ENCODE measurements around the gene NACC2. TPM values are rescaled to one million over a fixed set of nuclear protein-coding genes. Genes with fewer than 3 reads are reported as not detected.
"Not testable (repeated sequence)": the region's sequence is repeated elsewhere in the genome, so short reads cannot be mapped to it uniquely, and the experiment has no call there.

The NACC2 gene
- total and polyA plus RNA-seq, 9 of the 15 experiments (the other 6 are each of a cell fraction or from before 2014, with no cell fraction given): 0.70 to 25.1 (median 5.6) TPM

GRCh38 chr9:136026943-136027289, 68.2 kb downstream of the NACC2 start:
- H3K9me1 ChIP-seq (ENCODE audit: control insufficient read depth, insufficient read depth, low read length); ATAC-seq; FAIRE-seq; H3K4me2 ChIP-seq (ENCODE audit: insufficient read depth, low read length); H3K27me3 ChIP-seq (ENCODE audit: control insufficient read depth in 2 of 2, insufficient read depth in 2 of 2, low read length in 2 of 2); in situ Hi-C loops (cut with MboI); H2AFZ ChIP-seq (ENCODE audit: low read depth, low read length); POLR2A ChIA-PET; H3K9ac ChIP-seq (ENCODE audit: insufficient read depth in 1 of 2, low read depth in 2 of 2, low read length in 2 of 2); H3K27ac ChIP-seq (ENCODE audit: extremely low read depth, low read depth, low read length); DNase-seq (ENCODE audit: extremely low read depth in 1 of 4, low spot score in 3 of 4); BruUV-seq (replicated peaks); CTCF ChIA-PET (ENCODE audit: low intra/inter-chr PET ratio); H3K4me3 ChIP-seq; intact Hi-C loops (cut with micrococcal nuclease); H4K20me1 ChIP-seq (replicated peaks; ENCODE audit: control insufficient read depth, insufficient read depth, low read length); H3K9me3 ChIP-seq (replicated peaks; ENCODE audit: control insufficient read depth, insufficient read depth, low read depth, low read length): not testable (repeated sequence)
- H3K79me2 ChIP-seq (ENCODE audit: control insufficient read depth, insufficient read depth, low read length): peaks cover 19% of the 10 kb centered on the region
- peaks cover 42% of the 10 kb centered on the region; the same call in 2 of the 3 replicates for H3K36me3 ChIP-seq (ENCODE audit: control insufficient read depth, insufficient read depth, low read length)
- H3K4me1 ChIP-seq (replicated peaks in 1 of 2; ENCODE audit: control insufficient read depth in 2 of 2, insufficient read depth in 2 of 2, low read length in 2 of 2): peaks cover 0 to 20% of the 10 kb centered on the region in 2 experiments; a peak in 2 of 5 replicates
- WGBS (ENCODE audit: insufficient coverage, low coverage, missing lambda C conversion rate): 77% methylated on average over 8 of the region's 8 CpGs

GRCh38 chr9:136026266-136026942, 68.7 kb downstream of the NACC2 start:
- ATAC-seq: no peak
- no peak for DNase-seq (ENCODE audit: extremely low read depth in 1 of 4, low spot score in 3 of 4)
- WGBS (ENCODE audit: insufficient coverage, low coverage, missing lambda C conversion rate): 59% methylated on average over 7 of the region's 8 CpGs
- intact Hi-C loops (cut with micrococcal nuclease): no loop called here
- Histone ChIP-seq H3K9me1 (ENCODE audit: control insufficient read depth, insufficient read depth, low read length) (no peaks in the 10 kb centered on the region), H3K36me3 (ENCODE audit: control insufficient read depth, insufficient read depth, low read length) (peaks cover 42% of the 10 kb centered on the region; the same call in 2 of the 3 replicates), H3K4me1 (replicated peaks in 1 of 2; ENCODE audit: control insufficient read depth in 2 of 2, insufficient read depth in 2 of 2, low read length in 2 of 2) (peaks cover 0 to 21% of the 10 kb centered on the region in 2 experiments; a peak in 2 of 5 replicates), H3K4me3 (no peak overlapping the region), H3K9me3 (replicated peaks; ENCODE audit: control insufficient read depth, insufficient read depth, low read depth, low read length) (peaks cover 6% of the 10 kb centered on the region), H2AFZ (ENCODE audit: low read depth, low read length) (no peak overlapping the region), H3K79me2 (ENCODE audit: control insufficient read depth, insufficient read depth, low read length) (peaks cover 22% of the 10 kb centered on the region), H3K4me2 (ENCODE audit: insufficient read depth, low read length) (no peak overlapping the region), H3K27ac (ENCODE audit: extremely low read depth, low read depth, low read length) (no peak overlapping the region), H3K9ac (ENCODE audit: insufficient read depth in 1 of 2, low read depth in 2 of 2, low read length in 2 of 2) (no peak overlapping the region), H3K27me3 (ENCODE audit: control insufficient read depth in 2 of 2, insufficient read depth in 2 of 2, low read length in 2 of 2) (no peaks in the 10 kb centered on the region), H4K20me1 (replicated peaks; ENCODE audit: control insufficient read depth, insufficient read depth, low read length) (no peaks in the 10 kb centered on the region)
- POLR2A ChIA-PET: interaction anchor here (0.6 kb wide), 1 partner anchor 802 kb away, joined by 3 read pairs; no protein-coding TSS in a partner anchor
- no peak for FAIRE-seq
- CTCF ChIA-PET (ENCODE audit: low intra/inter-chr PET ratio): no interaction called here
- in situ Hi-C loops (cut with MboI): no loop called here
- no TSS peak for BruUV-seq (replicated peaks)
- TF ChIP-seq GATA2 (CRISPR knock-in tag; IDR thresholded peaks at IDR 0.05) (no peak), ZNF398 (CRISPR knock-in tag; IDR thresholded peaks at IDR 0.05) (no peak), XRCC5 (IDR thresholded peaks at IDR 0.05; ENCODE audit: low read depth, low read length) (no peak), ZBTB17 (CRISPR knock-in tag; IDR thresholded peaks at IDR 0.05) (no peak), PKNOX1 (IDR thresholded peaks at IDR 0.05) (no peak), ZBTB9 (CRISPR knock-in tag; IDR thresholded peaks at IDR 0.05) (no peak), ATF3 (IDR thresholded peaks at IDR 0.05) (no peak), ATF3 (CRISPR knock-in tag; conservative IDR thresholded peaks at IDR 0.05) (no peak)

Measured in K562 (cell line).